NCI-H2107 treated with DMSO at 0.1 percent for 48 hours (cell line): ENCODE measurements around the gene CPAMD8.
A peak's percentile ranks its signal among the peaks of the same experiment; 100 is the strongest.

Experiments used
- DNase-seq: peaks from one replicate; lab custom pipeline; 2025; ENCODE audit not compliant: unreplicated experiment; lab: John Stamatoyannopoulos, UW

Gene CPAMD8

GRCh38 chr19:16922592-16922934, 104.0 kb downstream of the CPAMD8 start:
- no peak for DNase-seq

- no peak for DNase-seq
Measured at GRCh38 chr19:16921766-16922591, 104.6 kb downstream of the CPAMD8 start.

GRCh38 chr19:16920816-16921529, 105.6 kb downstream of the CPAMD8 start:
- no peak for DNase-seq

- DNase-seq: no peak
Measured at GRCh38 chr19:16919496-16919895, 107.1 kb downstream of the CPAMD8 start.

GRCh38 chr19:16917401-16917800, 109.2 kb downstream of the CPAMD8 start:
- no peak for DNase-seq

GRCh38 chr19:16915734-16916133, 110.9 kb downstream of the CPAMD8 start:
- no peak for DNase-seq

GRCh38 chr19:16915135-16915534, 111.5 kb downstream of the CPAMD8 start:
- DNase-seq: no peak

GRCh38 chr19:16914421-16914820, 112.2 kb downstream of the CPAMD8 start:
- no peak for DNase-seq

- no peak for DNase-seq
Measured at GRCh38 chr19:16912780-16913179, 113.8 kb downstream of the CPAMD8 start.

GRCh38 chr19:16911046-16911445, 115.6 kb downstream of the CPAMD8 start:
- no peak for DNase-seq

GRCh38 chr19:16908759-16909158, 117.9 kb downstream of the CPAMD8 start:
- DNase-seq: no peak

- no peak for DNase-seq
Measured at GRCh38 chr19:16904599-16904998, 122.0 kb downstream of the CPAMD8 start.

- DNase-seq: no peak
Measured at GRCh38 chr19:16903347-16903746, 123.3 kb downstream of the CPAMD8 start.

GRCh38 chr19:16902545-16902944, 124.1 kb downstream of the CPAMD8 start:
- DNase-seq: no peak

- DNase-seq: no peak
Measured at GRCh38 chr19:16901491-16902175, 125.0 kb downstream of the CPAMD8 start.

- DNase-seq: no peak
Measured at GRCh38 chr19:16899566-16900075, 127.0 kb downstream of the CPAMD8 start.

GRCh38 chr19:16898361-16899015, 128.1 kb downstream of the CPAMD8 start:
- DNase-seq: peak; percentile 14

- no peak for DNase-seq
Measured at GRCh38 chr19:16897856-16898161, 128.8 kb downstream of the CPAMD8 start.

GRCh38 chr19:16897029-16897855, 129.4 kb downstream of the CPAMD8 start:
- no peak for DNase-seq
